Coronary artery (tissue), 2 donors: ENCODE measurements around the gene GSAP.

Source experiments
- DNase-seq: peaks from one replicate; pipeline ENCODE4 v3.0.0-alpha.2; 2017; ENCODE audit warnings: low spot score
- H3K27ac ChIP-seq, 2 donors: fragments of 200-600 bp; sonication (generic); one replicate each; pipeline ENCODE4 v1.5.1; 2016 to 2019
- H3K4me3 ChIP-seq: fragments of 200-600 bp; sonication (generic); 2 replicates; pipeline ENCODE4 v1.5.1; 2016; ENCODE audit warnings: mild to moderate bottlenecking, moderate library complexity
- TF ChIP-seq, protein P1 (sequence below): fragments of 200-600 bp; sonication (generic); IDR thresholded peaks from one replicate; pipeline ENCODE4 v1.5.1; 2019; ENCODE audit warnings: antibody characterized with exemption

The GSAP gene

GRCh38 chr7:77354484-77354883, 61.7 kb downstream of the GSAP start:
- H3K27ac ChIP-seq = no peak overlapping the region
- TF ChIP-seq, protein P1, sequence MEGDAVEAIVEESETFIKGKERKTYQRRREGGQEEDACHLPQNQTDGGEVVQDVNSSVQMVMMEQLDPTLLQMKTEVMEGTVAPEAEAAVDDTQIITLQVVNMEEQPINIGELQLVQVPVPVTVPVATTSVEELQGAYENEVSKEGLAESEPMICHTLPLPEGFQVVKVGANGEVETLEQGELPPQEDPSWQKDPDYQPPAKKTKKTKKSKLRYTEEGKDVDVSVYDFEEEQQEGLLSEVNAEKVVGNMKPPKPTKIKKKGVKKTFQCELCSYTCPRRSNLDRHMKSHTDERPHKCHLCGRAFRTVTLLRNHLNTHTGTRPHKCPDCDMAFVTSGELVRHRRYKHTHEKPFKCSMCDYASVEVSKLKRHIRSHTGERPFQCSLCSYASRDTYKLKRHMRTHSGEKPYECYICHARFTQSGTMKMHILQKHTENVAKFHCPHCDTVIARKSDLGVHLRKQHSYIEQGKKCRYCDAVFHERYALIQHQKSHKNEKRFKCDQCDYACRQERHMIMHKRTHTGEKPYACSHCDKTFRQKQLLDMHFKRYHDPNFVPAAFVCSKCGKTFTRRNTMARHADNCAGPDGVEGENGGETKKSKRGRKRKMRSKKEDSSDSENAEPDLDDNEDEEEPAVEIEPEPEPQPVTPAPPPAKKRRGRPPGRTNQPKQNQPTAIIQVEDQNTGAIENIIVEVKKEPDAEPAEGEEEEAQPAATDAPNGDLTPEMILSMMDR = no peak
- no peak overlapping the region for H3K4me3 ChIP-seq
- no peak for DNase-seq

GRCh38 chr7:77353911-77354310, 62.2 kb downstream of the GSAP start:
- no peak overlapping the region for H3K27ac ChIP-seq
- TF ChIP-seq, protein P1 = no peak
- no peak for DNase-seq
- H3K4me3 ChIP-seq = no peak overlapping the region

DNA sequence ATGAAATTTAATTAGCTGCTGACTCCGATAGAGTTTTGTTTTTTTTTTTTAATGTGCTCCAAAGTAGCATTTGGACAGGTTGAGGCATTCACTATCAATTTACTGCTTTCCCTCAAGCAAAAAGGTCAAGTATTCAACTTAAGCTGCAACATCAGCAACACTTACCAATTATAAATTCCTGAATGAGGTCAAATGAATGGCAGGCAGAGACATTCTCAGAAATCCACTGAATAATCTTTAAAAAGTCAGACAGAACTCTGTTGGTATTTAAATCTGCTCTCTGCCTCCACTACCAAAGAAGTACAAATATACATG, 62.8 kb downstream of the GSAP start:
- no peak overlapping the region for H3K27ac ChIP-seq
- DNase-seq = no peak
- H3K4me3 ChIP-seq = no peak overlapping the region
- TF ChIP-seq, protein P1 = no peak

DNA sequence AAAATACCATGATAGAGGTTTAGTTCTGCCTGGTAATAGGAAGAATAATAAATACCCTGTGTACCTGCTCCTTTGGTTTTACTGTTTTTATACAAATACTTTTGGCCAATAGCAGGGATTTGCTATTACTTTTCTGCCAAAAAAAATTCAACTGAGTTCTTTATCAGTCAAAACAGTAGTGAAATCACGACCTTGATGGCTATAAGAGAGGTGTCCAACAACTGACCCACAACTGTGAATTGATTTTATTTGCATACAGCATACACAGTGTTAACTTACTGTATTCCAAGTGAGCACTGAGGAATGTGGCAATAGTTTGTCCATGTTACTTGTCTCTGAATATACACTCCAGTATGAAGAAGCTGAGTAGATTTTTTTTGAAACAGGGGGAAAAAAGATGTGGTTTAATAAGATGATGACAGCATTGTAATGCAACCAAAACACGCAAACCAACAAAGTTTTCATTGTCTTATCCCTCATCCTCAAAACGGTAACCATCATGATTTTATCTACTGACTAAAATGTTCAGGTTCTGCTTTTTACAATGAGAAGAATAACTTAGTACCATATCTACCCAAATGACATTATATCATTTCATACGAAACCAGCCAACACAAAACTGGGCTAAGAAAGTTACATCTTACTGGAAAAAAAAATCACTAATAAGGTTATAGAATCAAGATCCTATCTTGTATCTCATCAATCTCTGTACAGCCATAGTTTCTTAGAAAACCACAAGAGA, 63.3 kb downstream of the GSAP start:
- no peak overlapping the region for H3K27ac ChIP-seq
- H3K4me3 ChIP-seq = no peak overlapping the region
- DNase-seq = no peak
- TF ChIP-seq, protein P1 = no peak

GRCh38 chr7:77351539-77352004, 64.6 kb downstream of the GSAP start:
- DNase-seq = no peak
- Histone ChIP-seq H3K27ac (peak overlapping the region in 1 of 2 donors; percentile 23), H3K4me3 (no peak overlapping the region)
- TF ChIP-seq, protein P1 = no peak

GRCh38 chr7:77349141-77349540, 67.0 kb downstream of the GSAP start:
- DNase-seq = no peak
- H3K27ac ChIP-seq = no peak overlapping the region
- no peak overlapping the region for H3K4me3 ChIP-seq
- TF ChIP-seq, protein P1 = no peak

- Histone ChIP-seq H3K27ac (no peak overlapping the region), H3K4me3 (no peak overlapping the region)
- TF ChIP-seq, protein P1 = no peak
- DNase-seq = no peak
Observed at GRCh38 chr7:77348371-77348813, 67.8 kb downstream of the GSAP start.
